Astrocyte (in vitro differentiated cells and primary cell): ENCODE measurements around the gene FTCD. TPM values are rescaled to one million over a fixed set of nuclear protein-coding genes. Genes with fewer than 3 reads are reported as not detected.

ENCODE experiments used
- DNase-seq: peaks from one replicate; pipeline ENCODE4 v3.0.0-alpha.2; 2010; ENCODE audit warnings: low read depth
- FAIRE-seq: peaks from 2 replicates; lab custom pipeline; 2011; peaks lifted over from hg19 to GRCh38; lab: Jason Lieb, UNC
- H2AFZ ChIP-seq: 2 replicates; pipeline ENCODE4 v1.6.0; 2012; ENCODE audit warnings: low read depth, low read length, inconsistent platforms
- H3K27ac ChIP-seq: 2 replicates; pipeline ENCODE4 v1.5.1; 2011; ENCODE audit warnings: low read depth, low read length, inconsistent platforms
- H3K27me3 ChIP-seq: 2 replicates; pipeline ENCODE4 v1.6.0; 2011; ENCODE audit warnings: low read length, inconsistent platforms; ENCODE audit not compliant: insufficient read depth
- H3K36me3 ChIP-seq: 2 replicates; pipeline ENCODE4 v1.5.1; 2011; ENCODE audit warnings: low read length, inconsistent platforms; ENCODE audit not compliant: insufficient read depth
- H3K4me1 ChIP-seq: 2 replicates; pipeline ENCODE4 v1.5.1; 2011; ENCODE audit warnings: low read length, inconsistent platforms; ENCODE audit not compliant: insufficient read depth
- H3K4me2 ChIP-seq: 2 replicates; pipeline ENCODE4 v1.6.0; 2012; ENCODE audit warnings: low read length, inconsistent platforms
- H3K4me3 ChIP-seq: 2 replicates; pipeline ENCODE4 v1.5.1; 2011; ENCODE audit warnings: low read depth, mild to moderate bottlenecking, low read length, inconsistent platforms; ENCODE audit not compliant: insufficient read depth
- H3K79me2 ChIP-seq: 2 replicates; pipeline ENCODE4 v1.6.0; 2012; ENCODE audit warnings: mild to moderate bottlenecking, low read length, inconsistent platforms; ENCODE audit not compliant: insufficient read depth
- H3K9ac ChIP-seq: 2 replicates; pipeline ENCODE4 v1.6.0; 2012; ENCODE audit warnings: mild to moderate bottlenecking, low read length, inconsistent platforms
- H3K9me3 ChIP-seq: 2 replicates; pipeline ENCODE4 v1.5.1; 2012; ENCODE audit warnings: low read depth, mild to moderate bottlenecking, low read length, inconsistent platforms; ENCODE audit not compliant: insufficient read depth
- H4K20me1 ChIP-seq: 2 replicates; pipeline ENCODE4 v1.6.0; 2012; ENCODE audit warnings: low read length, inconsistent platforms; ENCODE audit not compliant: insufficient read depth
- H3K27ac Mint-ChIP-seq: one replicate; pipeline ENCODE4 v1.8.0; 2021; ENCODE audit warnings: mild to moderate bottlenecking, mixed read lengths; ENCODE audit not compliant: unreplicated experiment
- H3K27me3 Mint-ChIP-seq: one replicate; pipeline ENCODE4 v1.8.0; 2021; ENCODE audit warnings: low read depth, mixed read lengths; ENCODE audit not compliant: unreplicated experiment
- H3K36me3 Mint-ChIP-seq: one replicate; pipeline ENCODE4 v1.8.0; 2021; ENCODE audit warnings: low read depth, mixed read lengths; ENCODE audit not compliant: unreplicated experiment
- H3K4me1 Mint-ChIP-seq: one replicate; pipeline ENCODE4 v1.8.0; 2021; ENCODE audit warnings: low read depth, mixed read lengths; ENCODE audit not compliant: unreplicated experiment
- H3K4me3 Mint-ChIP-seq: one replicate; pipeline ENCODE4 v1.8.0; 2021; ENCODE audit warnings: mild to moderate bottlenecking, moderate library complexity, mixed read lengths; ENCODE audit not compliant: unreplicated experiment
- H3K9me3 Mint-ChIP-seq: one replicate; pipeline ENCODE4 v1.8.0; 2021; ENCODE audit warnings: mild to moderate bottlenecking, mixed read lengths; ENCODE audit not compliant: unreplicated experiment
- CTCF ChIP-seq: IDR thresholded peaks from 2 replicates; pipeline ENCODE4 v1.5.1; 2011; ENCODE audit warnings: low read depth, mild to moderate bottlenecking, inconsistent platforms, low read length, moderate library complexity; ENCODE audit not compliant: insufficient read depth
- EZH2 ChIP-seq: IDR thresholded peaks from 2 replicates; pipeline ENCODE4 v1.6.1; 2012; ENCODE audit warnings: mild to moderate bottlenecking, low read length, inconsistent platforms; ENCODE audit not compliant: insufficient read depth
- total RNA-seq: library from RNA; stranded (reverse); gene quantifications from 2 replicates; pipeline ENCODE4 v1.2.1, GENCODE V29; 2021

Gene FTCD
- total RNA-seq, 1 donor from 2014 or later: 1.9 TPM

- TF ChIP-seq CTCF: no peak
- no peak for TF ChIP-seq EZH2
- DNase-seq: no peak
Observed at GRCh38 chr21:46172863-46173528, 17.6 kb upstream of the FTCD start.

GRCh38 chr21:46171996-46172862, 16.9 kb upstream of the FTCD start:
- Histone ChIP-seq H3K4me2 (no peak overlapping the region), H3K9me3 (peaks cover 3% of the 10 kb centered on the region), H3K4me1 (no peaks in the 10 kb centered on the region), H3K9ac (no peak overlapping the region), H3K4me3 (no peak overlapping the region), H3K36me3 (no peaks in the 10 kb centered on the region), H2AFZ (no peak overlapping the region), H4K20me1 (peaks cover 7% of the 10 kb centered on the region), H3K27me3 (no peaks in the 10 kb centered on the region), H3K79me2 (no peaks in the 10 kb centered on the region), H3K27ac (no peak overlapping the region)
- H3K4me1 Mint-ChIP-seq: no peaks in the 10 kb centered on the region
- H3K27ac Mint-ChIP-seq: no peak overlapping the region
- TF ChIP-seq CTCF (no peak), EZH2 (no peak)
- DNase-seq (no peak), FAIRE-seq (no peak)
- H3K9me3 Mint-ChIP-seq: peaks cover 21% of the 10 kb centered on the region
- no peak overlapping the region for H3K4me3 Mint-ChIP-seq
- peaks cover 2% of the 10 kb centered on the region for H3K27me3 Mint-ChIP-seq
- peaks cover 13% of the 10 kb centered on the region for H3K36me3 Mint-ChIP-seq

More at GRCh38 chr21:46172863-46173528, 17.6 kb upstream of the FTCD start:
- Histone ChIP-seq H3K36me3 (no peaks in the 10 kb centered on the region), H3K4me1 (no peaks in the 10 kb centered on the region), H3K4me2 (no peak overlapping the region), H3K9ac (no peak overlapping the region), H3K27ac (no peak overlapping the region), H3K4me3 (no peak overlapping the region), H3K27me3 (no peaks in the 10 kb centered on the region), H3K79me2 (no peaks in the 10 kb centered on the region), H2AFZ (no peak overlapping the region), H4K20me1 (peaks cover 7% of the 10 kb centered on the region), H3K9me3 (peaks cover 3% of the 10 kb centered on the region)
- H3K4me1 Mint-ChIP-seq: no peaks in the 10 kb centered on the region
- peaks cover 21% of the 10 kb centered on the region for H3K9me3 Mint-ChIP-seq
- no peak for FAIRE-seq
- H3K27ac Mint-ChIP-seq: no peak overlapping the region
- peaks cover 2% of the 10 kb centered on the region for H3K27me3 Mint-ChIP-seq
- H3K36me3 Mint-ChIP-seq: peaks cover 13% of the 10 kb centered on the region
- no peak overlapping the region for H3K4me3 Mint-ChIP-seq
